SK-N-SH (cell line): ENCODE results near the gene AFAP1L2. TPM values are rescaled to one million over a fixed set of nuclear protein-coding genes. Genes with fewer than 3 reads are reported as not detected.

Experiments used
- CTCF ChIA-PET: fragments of 300-600, 350-600 bp; formaldehyde crosslinking; extraction: SDS; loops from one replicate; lab custom pipeline; 2021; lab: Yijun Ruan, JAX
- POLR2A ChIA-PET: fragments of 350-600 bp; sonication (Branson Sonifier 250); formaldehyde crosslinking; extraction: SDS; loops from one replicate; lab custom pipeline; 2020; ENCODE audit warnings: antibody characterized with exemption, inconsistent platforms; lab: Yijun Ruan, JAX
- DNase-seq: peaks from one replicate; pipeline ENCODE4 v3.0.0; 2012
- H2AFZ ChIP-seq: fragments of 200-600 bp; sonication (generic); 2 replicates; pipeline ENCODE4 v1.8.1; 2016; ENCODE audit warnings: antibody characterized with exemption, mild to moderate bottlenecking, low read depth
- H3F3A ChIP-seq: fragments of 200-600 bp; sonication (generic); replicated peaks from 2 replicates; pipeline ENCODE3; 2016; ENCODE audit warnings: antibody characterized with exemption, mild to moderate bottlenecking; ENCODE audit not compliant: insufficient read depth
- H3K27ac ChIP-seq, 2 experiments: fragments of 200-500 bp in 1 of 2; fragments of 200-600 bp in 1 of 2; sonication (Bioruptor generic) in 1 of 2; sonication (generic), shearing (Covaris generic) in 1 of 2; 2 replicates each; pipeline versions ENCODE4 v1.5.1 to v1.6.1; 2014 to 2016; ENCODE audit warnings: low read depth in 2 of 2, inconsistent platforms in 1 of 2, low read length in 1 of 2, mild to moderate bottlenecking in 1 of 2, mixed read lengths in 1 of 2
- H3K27me3 ChIP-seq: fragments of 200-600 bp; sonication (generic), shearing (Covaris generic); 2 replicates; pipeline ENCODE4 v1.6.1; 2016; ENCODE audit warnings: mixed run types; ENCODE audit not compliant: insufficient read depth
- H3K36me3 ChIP-seq, 2 experiments: fragments of 200-500 bp in 1 of 2; fragments of 200-600 bp in 1 of 2; sonication (Bioruptor generic) in 1 of 2; sonication (generic) in 1 of 2; replicated peaks in 1 of 2; 2 replicates each; pipeline versions ENCODE3 to v1.5.1; 2014 to 2016; ENCODE audit warnings: low read length in 1 of 2, mild to moderate bottlenecking in 1 of 2; ENCODE audit not compliant: insufficient read depth in 2 of 2, control insufficient read depth in 1 of 2
- H3K4me1 ChIP-seq, 2 experiments: fragments of 200-500 bp in 1 of 2; fragments of 200-600 bp in 1 of 2; sonication (Bioruptor generic) in 1 of 2; sonication (generic), shearing (Covaris generic) in 1 of 2; 2 replicates each; pipeline versions ENCODE4 v1.5.1 to v1.6.1; 2014 to 2016; ENCODE audit warnings: low read depth in 1 of 2, low read length in 1 of 2, mixed run types in 1 of 2; ENCODE audit not compliant: insufficient read depth in 2 of 2, control insufficient read depth in 1 of 2
- H3K4me2 ChIP-seq: fragments of 200-600 bp; sonication (generic), shearing (Covaris generic); 2 replicates; pipeline ENCODE4 v1.6.1; 2017; ENCODE audit warnings: mixed run types
- H3K4me3 ChIP-seq, 2 experiments: fragments of 200-500 bp in 1 of 2; fragments of 200-600 bp in 1 of 2; sonication (Bioruptor generic) in 1 of 2; sonication (generic), shearing (Covaris generic) in 1 of 2; 2 replicates each; pipeline versions ENCODE4 v1.5.1 to v1.8.1; 2014 to 2016; ENCODE audit warnings: low read depth in 2 of 2, inconsistent platforms in 1 of 2, low read length in 1 of 2, mild to moderate bottlenecking in 1 of 2, mixed read lengths in 1 of 2, moderate library complexity in 1 of 2
- H3K79me2 ChIP-seq: fragments of 200-600 bp; sonication (generic); 2 replicates; pipeline ENCODE4 v1.8.1; 2017; ENCODE audit warnings: mild to moderate bottlenecking; ENCODE audit not compliant: insufficient read depth
- H3K9ac ChIP-seq: fragments of 200-600 bp; sonication (generic); 2 replicates; pipeline ENCODE4 v1.6.1; 2017; ENCODE audit warnings: mixed run types
- H3K9me2 ChIP-seq: fragments of 200-600 bp; sonication (generic); 2 replicates; pipeline ENCODE4 v1.6.1; 2017; ENCODE audit warnings: mixed run types
- H3K9me3 ChIP-seq: fragments of 200-600 bp; sonication (generic); 2 replicates; pipeline ENCODE4 v1.6.1; 2017; ENCODE audit warnings: mixed run types, mild to moderate bottlenecking, moderate library complexity
- H4K20me1 ChIP-seq: fragments of 200-600 bp; sonication (generic); 2 replicates; pipeline ENCODE4 v1.6.1; 2017; ENCODE audit warnings: mild to moderate bottlenecking, mixed run types; ENCODE audit not compliant: insufficient read depth
- FOSL2 ChIP-seq: IDR thresholded peaks from 2 replicates; pipeline ENCODE4 v1.4.0; 2012; ENCODE audit warnings: low read depth, mild to moderate bottlenecking, moderate library complexity, borderline replicate concordance
- FOXM1 ChIP-seq: IDR thresholded peaks from 2 replicates; pipeline ENCODE4 v1.4.0; 2012; ENCODE audit warnings: low read depth, mild to moderate bottlenecking
- GATA2 ChIP-seq: sonication (generic); formaldehyde crosslinking; IDR thresholded peaks from 2 replicates; pipeline ENCODE4 v1.5.0; 2020; ENCODE audit warnings: mild to moderate bottlenecking, missing genetic modification reagents
- IRF3 ChIP-seq: fragments of 150-350 bp; IDR thresholded peaks from 2 replicates; pipeline ENCODE4 v1.6.1; 2016; ENCODE audit warnings: mild to moderate bottlenecking, low read depth, low read length
- MAX ChIP-seq: IDR thresholded peaks from 2 replicates; pipeline ENCODE4 v1.4.0; 2012; ENCODE audit warnings: low read depth
- MEF2A ChIP-seq: IDR thresholded peaks from 2 replicates; pipeline ENCODE4 v1.4.0; 2012; ENCODE audit warnings: low read depth, borderline replicate concordance
- MXI1 ChIP-seq: IDR thresholded peaks from 2 replicates; pipeline ENCODE4 v1.6.1; 2012; ENCODE audit warnings: mild to moderate bottlenecking, low read depth, low read length, improper control_type of control experiment
- NRF1 ChIP-seq: IDR thresholded peaks from 2 replicates; pipeline ENCODE4 v1.6.1; 2012; ENCODE audit warnings: low read depth, mild to moderate bottlenecking, low read length
- REST ChIP-seq: IDR thresholded peaks from 2 replicates; pipeline ENCODE4 v1.6.1; 2012; ENCODE audit warnings: mild to moderate bottlenecking, low read depth, low read length, moderate library complexity
- SIN3A ChIP-seq: IDR thresholded peaks from 2 replicates; pipeline ENCODE4 v1.6.1; 2012; ENCODE audit warnings: low read depth, mild to moderate bottlenecking, low read length, moderate library complexity, borderline replicate concordance
- SMC3 ChIP-seq: IDR thresholded peaks from 2 replicates; pipeline ENCODE4 v1.6.1; 2012; ENCODE audit warnings: low read depth, low read length, improper control_type of control experiment
- TAF1 ChIP-seq: IDR thresholded peaks from 2 replicates; pipeline ENCODE4 v1.6.1; 2012; ENCODE audit warnings: low read depth, mild to moderate bottlenecking, low read length, moderate library complexity, borderline replicate concordance
- TCF12 ChIP-seq: IDR thresholded peaks from 2 replicates; pipeline ENCODE4 v1.4.0; 2012
- TEAD4 ChIP-seq: IDR thresholded peaks from 2 replicates; pipeline ENCODE4 v1.4.0; 2012; ENCODE audit warnings: mild to moderate bottlenecking, borderline replicate concordance; ENCODE audit not compliant: insufficient read depth
- USF1 ChIP-seq: IDR thresholded peaks from 2 replicates; pipeline ENCODE4 v1.4.0; 2012; ENCODE audit warnings: low read depth, borderline replicate concordance
- USF2 ChIP-seq: fragments of 150-350 bp; IDR thresholded peaks from 2 replicates; pipeline ENCODE4 v1.6.1; 2017; ENCODE audit warnings: antibody characterized with exemption, low read length, low read depth, borderline replicate concordance
- YY1 ChIP-seq: IDR thresholded peaks from 2 replicates; pipeline ENCODE4 v1.4.0; 2012; ENCODE audit warnings: low read depth, mild to moderate bottlenecking
- ZBTB33 ChIP-seq: IDR thresholded peaks from 2 replicates; pipeline ENCODE4 v1.4.0; 2012; ENCODE audit warnings: low read depth, borderline replicate concordance
- polyA plus RNA-seq, 3 experiments: library from polyadenylated mRNA; depleted of rRNA; stranded (reverse); fragments of >200 nt; gene quantifications; 2 replicates each; pipeline ENCODE4 v1.2.3, GENCODE V29; 2012

AFAP1L2 gene
- polyA plus RNA-seq, 1 of the 3 experiments (the other 2 are of a cell fraction), result 0.54 TPM

- no peak for TF ChIP-seq REST
- TF ChIP-seq TAF1, result no peak
- TF ChIP-seq TCF12, result no peak
- TF ChIP-seq GATA2 (CRISPR knock-in tag), result no peak
These were observed 41.0 kb upstream of the AFAP1L2 start (continued) for GRCh38 chr10:114445332-114445731.

- Histone ChIP-seq H3K27ac (no peak overlapping the region), H3K79me2 (no peaks in the 10 kb centered on the region), H3K36me3 (peaks cover 0 to 36% of the 10 kb centered on the region in 2 experiments), H3K4me3 (no peak overlapping the region), H3K4me1 (peaks cover 0 to 3% of the 10 kb centered on the region in 2 experiments; a peak in 1 of 4 replicates), H3F3A (no peaks in the 10 kb centered on the region), H2AFZ (no peak overlapping the region), H3K9ac (no peak overlapping the region), H3K9me2 (no peaks in the 10 kb centered on the region), H3K27me3 (no peaks in the 10 kb centered on the region), H4K20me1 (no peaks in the 10 kb centered on the region), H3K4me2 (no peak overlapping the region), H3K9me3 (no peaks in the 10 kb centered on the region)
- CTCF ChIA-PET, result interaction anchor here (1.8 kb wide), 1 partner anchor 141 kb away, joined by 10 read pairs; no protein-coding TSS in a partner anchor
- DNase-seq, result no peak
- POLR2A ChIA-PET, result no interaction called here
- TF ChIP-seq SIN3A, result no peak
- TF ChIP-seq YY1, result no peak
- TF ChIP-seq FOXM1, result no peak
- no peak for TF ChIP-seq USF2
- no peak for TF ChIP-seq USF1
- TF ChIP-seq ZBTB33, result no peak
- TF ChIP-seq MXI1, result no peak
- TF ChIP-seq MAX, result no peak
- no peak for TF ChIP-seq GATA2 (CRISPR knock-in tag)
- TF ChIP-seq REST, result no peak
- no peak for TF ChIP-seq IRF3
- no peak for TF ChIP-seq FOSL2
- TF ChIP-seq TAF1, result no peak
- no peak for TF ChIP-seq SMC3
- no peak for TF ChIP-seq NRF1
- no peak for TF ChIP-seq TEAD4
- TF ChIP-seq MEF2A, result no peak
These were observed 40.5 kb upstream of the AFAP1L2 start for GRCh38 chr10:114444819-114445218.
